ENCODE measurements around the gene CHST13.
A peak's percentile ranks its signal among the peaks of the same experiment; 100 is the strongest.
"Not testable (repeated sequence)": the region's sequence is repeated elsewhere in the genome, so short reads cannot be mapped to it uniquely, and the experiment has no call there.

The CHST13 gene

GRCh38 chr3:126581569-126581968 is 57.6 kb downstream of the CHST13 start:
- no peak overlapping the region for H3K9ac ChIP-seq (ENCODE audit: low read depth, low read length)
- H3K4me3 ChIP-seq (ENCODE audit: low read depth in 1 of 2, low read length in 2 of 2): no peak overlapping the region
- no peaks in the 10 kb centered on the region for H4K20me1 ChIP-seq (ENCODE audit: insufficient read depth, low read length)
- H3K79me2 ChIP-seq (ENCODE audit: insufficient read depth, low read length): no peaks in the 10 kb centered on the region
- no peak for DNase-seq
- H3K4me2 ChIP-seq (ENCODE audit: insufficient read depth, low read length): no peak overlapping the region
- no peak for ATAC-seq (ENCODE audit: insufficient read depth, low read depth)
- no peak overlapping the region for H2AFZ ChIP-seq (ENCODE audit: low read depth, low read length)
- no peaks in the 10 kb centered on the region for H3K9me3 ChIP-seq (ENCODE audit: insufficient read depth, low read length, severe bottlenecking)
- H3K27ac ChIP-seq (ENCODE audit: low read length): no peak overlapping the region
- no peaks in the 10 kb centered on the region for H3K36me3 ChIP-seq (ENCODE audit: insufficient read depth, low read length)
- H3K27me3 ChIP-seq (ENCODE audit: insufficient read depth, low read length, poor library complexity): peaks cover 7% of the 10 kb centered on the region
- no peaks in the 10 kb centered on the region for H3K4me1 ChIP-seq (ENCODE audit: insufficient read depth, low read length)
- no peak for TF ChIP-seq CTCF (IDR thresholded peaks at IDR 0.05; ENCODE audit: borderline replicate concordance, extremely low read depth, low read length, poor library complexity, severe bottlenecking)
- no peak for TF ChIP-seq EZH2 (IDR thresholded peaks at IDR 0.05; ENCODE audit: borderline replicate concordance, low read depth, low read length, severe bottlenecking)

- no peak for TF ChIP-seq CTCF (IDR thresholded peaks at IDR 0.05; ENCODE audit: borderline replicate concordance, extremely low read depth, low read length, poor library complexity, severe bottlenecking)
- TF ChIP-seq EZH2 (IDR thresholded peaks at IDR 0.05; ENCODE audit: borderline replicate concordance, low read depth, low read length, severe bottlenecking): no peak
- DNase-seq: no peak
Observed at GRCh38 chr3:126582311-126582710, 58.4 kb downstream of the CHST13 start.

GRCh38 chr3:126591515-126591914 is 67.6 kb downstream of the CHST13 start:
- not testable (repeated sequence) for H3K9me3 ChIP-seq (ENCODE audit: insufficient read depth, low read length, severe bottlenecking); H3K4me3 ChIP-seq (ENCODE audit: low read depth in 1 of 2, low read length in 2 of 2); H3K4me2 ChIP-seq (ENCODE audit: insufficient read depth, low read length); H3K79me2 ChIP-seq (ENCODE audit: insufficient read depth, low read length); H3K27ac ChIP-seq (ENCODE audit: low read length); H3K27me3 ChIP-seq (ENCODE audit: insufficient read depth, low read length, poor library complexity); H3K9ac ChIP-seq (ENCODE audit: low read depth, low read length); H2AFZ ChIP-seq (ENCODE audit: low read depth, low read length); H3K36me3 ChIP-seq (ENCODE audit: insufficient read depth, low read length); ATAC-seq (ENCODE audit: insufficient read depth, low read depth); H4K20me1 ChIP-seq (ENCODE audit: insufficient read depth, low read length); H3K4me1 ChIP-seq (ENCODE audit: insufficient read depth, low read length)
- DNase-seq: peak; percentile 13

More at GRCh38 chr3:126582311-126582710, 58.4 kb downstream of the CHST13 start:
- Histone ChIP-seq H4K20me1 (ENCODE audit: insufficient read depth, low read length) (no peaks in the 10 kb centered on the region), H3K9ac (ENCODE audit: low read depth, low read length) (no peak overlapping the region), H2AFZ (ENCODE audit: low read depth, low read length) (no peak overlapping the region), H3K27me3 (ENCODE audit: insufficient read depth, low read length, poor library complexity) (peaks cover 7% of the 10 kb centered on the region), H3K4me2 (ENCODE audit: insufficient read depth, low read length) (no peak overlapping the region), H3K4me3 (ENCODE audit: low read depth in 1 of 2, low read length in 2 of 2) (no peak overlapping the region), H3K4me1 (ENCODE audit: insufficient read depth, low read length) (no peaks in the 10 kb centered on the region), H3K9me3 (ENCODE audit: insufficient read depth, low read length, severe bottlenecking) (no peaks in the 10 kb centered on the region), H3K27ac (ENCODE audit: low read length) (no peak overlapping the region), H3K79me2 (ENCODE audit: insufficient read depth, low read length) (no peaks in the 10 kb centered on the region), H3K36me3 (ENCODE audit: insufficient read depth, low read length) (no peaks in the 10 kb centered on the region)
- ATAC-seq (ENCODE audit: insufficient read depth, low read depth): no peak
